ENCODE measurements around the gene CDCA5.

DNA sequence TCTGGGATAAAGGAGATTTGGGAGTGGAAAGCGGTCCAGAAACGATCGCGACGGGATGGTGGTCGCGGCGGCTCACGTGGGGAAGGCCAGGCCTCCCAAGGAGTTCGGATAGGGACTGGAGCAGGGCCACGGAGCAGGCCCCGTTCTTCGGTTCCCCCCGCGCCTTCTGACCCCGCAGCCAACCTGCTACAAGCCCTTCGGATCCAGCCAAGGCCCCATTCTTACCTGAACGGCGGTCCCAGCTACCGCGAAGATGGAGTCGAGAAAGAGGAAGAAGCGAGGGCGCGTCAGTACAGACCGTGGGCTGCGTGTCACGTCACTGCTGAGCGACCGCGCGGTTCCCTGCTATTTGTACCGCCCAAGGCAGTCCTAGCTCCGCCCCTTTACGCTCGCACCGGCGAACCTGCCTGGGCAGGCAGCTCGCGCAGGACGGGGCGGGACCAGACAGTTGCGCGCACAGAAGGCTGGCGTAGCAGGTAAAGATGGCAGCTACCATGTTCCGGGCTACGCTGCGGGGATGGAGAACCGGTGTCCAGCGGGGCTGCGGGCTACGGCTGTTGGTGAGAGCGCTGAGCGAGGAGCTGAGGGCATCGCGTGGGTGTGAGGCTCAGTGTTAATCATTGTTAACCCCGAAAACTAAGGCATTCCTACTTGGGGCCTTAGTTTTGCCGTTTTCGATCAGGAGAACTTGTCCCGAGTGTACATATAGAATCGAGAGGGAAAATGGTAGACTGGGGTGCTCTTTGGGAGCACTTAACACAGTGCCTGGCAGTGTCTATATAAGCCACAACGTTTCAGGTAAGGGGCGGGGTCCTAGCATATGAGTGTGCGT, 38.2 kb upstream of the CDCA5 start, which contains the start of the genes FAU and MRPL49:
- TF ChIP-seq CTCF (conservative IDR thresholded peaks at IDR 0.05; ENCODE audit: low read depth, low read length) (no peak), EZH2 (IDR thresholded peaks at IDR 0.05; ENCODE audit: borderline replicate concordance, low read depth, low read length, poor library complexity, severe bottlenecking) (no peak)
